HG02571 (cell line): ENCODE results near the gene SI.
"Not testable (repeated sequence)": the region's sequence is repeated elsewhere in the genome, so short reads cannot be mapped to it uniquely, and the experiment has no call there.

ENCODE experiments used
- ATAC-seq: cut with Tn5 transposase; IDR thresholded peaks from one replicate; pipeline ENCODE4 v1.9.1; 2021; ENCODE audit warnings: mild to moderate bottlenecking, moderate library complexity; ENCODE audit not compliant: unreplicated experiment

SI gene

DNA sequence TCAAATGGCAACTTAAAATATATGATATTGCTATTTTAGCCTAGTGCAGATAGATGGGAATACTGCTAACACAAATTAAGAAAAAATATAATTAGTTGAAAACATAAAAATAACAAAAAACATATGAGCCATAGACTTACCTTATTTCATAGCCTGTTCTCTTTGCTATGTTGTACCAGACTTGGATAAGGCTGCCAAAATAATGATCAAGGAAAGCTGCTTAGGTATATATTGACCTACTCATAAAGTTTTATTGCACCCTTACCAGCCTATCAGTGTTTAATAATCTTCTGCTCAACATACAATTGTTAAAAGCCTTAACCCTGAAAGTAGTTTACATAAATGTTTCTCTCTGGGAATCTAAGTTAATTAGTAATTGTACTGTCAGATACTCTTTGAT is at the start of gene SI:
SI (minus strand) TSS at position 204 of the 400 bp plus-strand sequence. CDS start 2,484 bp downstream, outside the sequence.
- ATAC-seq = no peak

- ATAC-seq = no peak
Observed at GRCh38 chr3:165125836-165126235, 47.5 kb upstream of the SI start.

GRCh38 chr3:165111401-165111800 is 33.1 kb upstream of the SI start:
- no peak for ATAC-seq

GRCh38 chr3:165103616-165104015 is 25.3 kb upstream of the SI start:
- ATAC-seq = no peak

DNA sequence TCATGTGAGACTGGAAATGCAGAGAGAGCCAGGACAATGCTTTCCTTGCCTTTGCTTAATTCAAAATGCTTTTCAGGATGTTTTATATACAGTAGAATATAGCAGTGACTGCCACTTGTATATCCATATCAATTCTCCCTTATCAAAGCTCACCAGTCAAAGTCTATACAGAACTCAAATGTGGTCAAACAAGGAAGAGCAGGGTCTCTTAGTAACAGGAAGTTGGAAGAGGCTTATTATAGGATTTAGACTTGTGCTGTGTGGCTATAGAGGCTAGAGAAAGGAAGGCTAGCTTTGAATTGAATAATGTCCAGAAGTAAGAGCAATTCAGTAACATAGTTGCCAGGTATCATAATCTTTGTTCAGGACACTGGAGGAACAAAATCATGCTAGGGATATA is 4.4 kb upstream of the SI start:
- no peak for ATAC-seq

DNA sequence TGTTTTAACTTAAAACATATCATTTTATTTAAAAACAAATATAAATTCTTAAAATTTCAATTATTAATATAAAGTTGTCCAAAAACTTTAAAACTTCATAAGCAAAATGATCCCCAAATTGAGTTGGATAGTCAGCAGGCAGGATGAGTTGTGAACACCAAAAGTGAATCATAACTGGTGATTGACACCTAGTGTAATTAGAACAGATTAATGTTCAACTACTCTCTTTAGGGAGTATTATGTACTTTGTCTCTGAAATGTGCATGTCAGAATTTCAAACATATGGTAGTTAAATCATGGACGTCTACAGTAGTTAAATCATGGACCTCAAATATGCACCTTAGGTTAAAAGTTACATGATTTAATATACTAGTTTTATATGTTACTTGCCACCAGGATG is 2.9 kb upstream of the SI start:
- ATAC-seq = no peak

- no peak for ATAC-seq
Observed at GRCh38 chr3:165075695-165076094, 2.6 kb downstream of the SI start.

DNA sequence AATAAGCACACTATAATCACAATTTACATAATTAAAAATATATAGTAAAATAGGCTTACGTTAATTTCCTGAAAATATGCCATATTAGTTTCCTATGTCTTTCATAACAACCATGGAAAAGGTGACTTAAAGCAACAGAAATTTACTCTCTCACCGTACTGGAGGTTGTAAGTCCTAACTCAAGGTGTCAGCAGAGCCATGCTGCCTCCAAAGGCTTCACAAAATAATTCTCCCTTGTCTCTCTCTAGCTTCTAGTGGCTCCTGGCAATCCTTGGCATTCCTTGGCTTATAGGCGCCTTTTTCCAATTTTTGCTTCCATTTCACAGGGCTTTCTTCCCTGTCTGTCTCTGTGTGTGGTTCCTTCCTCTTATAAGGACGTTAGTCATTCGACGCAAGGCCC is 7.6 kb downstream of the SI start:
- no peak for ATAC-seq

GRCh38 chr3:165056510-165056909 is 21.8 kb downstream of the SI start:
- no peak for ATAC-seq

DNA sequence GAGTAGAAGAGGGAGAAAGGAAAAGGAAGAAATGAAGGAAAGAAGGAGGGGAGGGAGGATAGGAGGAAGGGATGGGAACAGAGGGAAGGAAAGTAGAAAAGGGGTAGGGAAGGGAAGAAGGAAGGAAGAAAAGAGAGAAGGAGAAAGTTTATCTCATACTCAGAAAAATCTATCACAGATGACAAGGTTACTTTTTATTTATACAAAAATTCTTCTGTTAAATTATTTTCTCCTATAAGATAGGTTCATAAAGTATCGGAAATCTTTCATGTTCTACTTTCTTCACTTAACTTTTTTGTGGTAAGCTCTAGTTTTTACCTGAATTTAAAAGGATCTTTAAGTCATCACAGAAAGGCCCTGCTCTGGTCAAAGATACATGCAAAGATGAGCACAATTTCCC is 38.1 kb downstream of the SI start:
- no peak for ATAC-seq

GRCh38 chr3:165011557-165011956 is 66.7 kb downstream of the SI start:
- no peak for ATAC-seq

GRCh38 chr3:164984947-164985346 is 93.3 kb downstream of the SI start:
- ATAC-seq = no peak

DNA sequence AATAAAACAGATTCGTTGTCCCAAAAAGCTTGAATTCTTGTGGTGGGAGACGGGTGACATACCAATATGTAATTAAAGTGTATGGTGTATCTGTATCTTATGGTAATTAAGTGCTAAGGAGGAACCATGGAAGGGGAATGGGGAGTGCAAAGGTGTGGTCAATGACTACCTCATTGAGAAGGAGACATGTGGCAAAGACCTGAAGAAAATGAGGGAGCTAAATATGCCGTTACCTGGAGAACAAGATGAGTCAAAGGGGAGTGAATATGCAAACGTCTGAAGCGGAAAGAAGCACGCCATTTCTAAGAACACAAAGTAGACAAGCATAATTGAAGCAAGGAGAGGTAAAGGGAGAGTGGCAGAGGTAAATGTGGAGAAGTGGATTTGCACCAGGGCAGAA is 115.7 kb downstream of the SI start:
- ATAC-seq = no peak

DNA sequence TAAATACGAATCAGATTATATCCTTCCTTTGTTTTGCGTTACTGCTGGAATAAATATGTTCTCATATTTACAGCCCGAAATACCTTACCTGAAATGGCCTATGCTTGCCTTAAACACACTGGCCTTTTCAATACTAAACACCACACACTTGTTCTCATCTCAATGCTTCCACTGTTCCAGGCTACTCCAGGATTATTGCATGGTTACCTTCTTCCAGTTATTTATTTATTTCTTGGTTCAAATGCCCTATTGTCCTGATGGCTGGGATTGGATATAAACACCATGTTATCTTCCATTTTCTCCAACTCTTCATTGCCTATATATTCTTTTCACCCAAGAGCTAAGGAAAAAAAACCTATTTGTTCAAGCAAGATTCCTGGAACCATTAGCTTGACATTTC is 125.3 kb downstream of the SI start:
- ATAC-seq = no peak

DNA sequence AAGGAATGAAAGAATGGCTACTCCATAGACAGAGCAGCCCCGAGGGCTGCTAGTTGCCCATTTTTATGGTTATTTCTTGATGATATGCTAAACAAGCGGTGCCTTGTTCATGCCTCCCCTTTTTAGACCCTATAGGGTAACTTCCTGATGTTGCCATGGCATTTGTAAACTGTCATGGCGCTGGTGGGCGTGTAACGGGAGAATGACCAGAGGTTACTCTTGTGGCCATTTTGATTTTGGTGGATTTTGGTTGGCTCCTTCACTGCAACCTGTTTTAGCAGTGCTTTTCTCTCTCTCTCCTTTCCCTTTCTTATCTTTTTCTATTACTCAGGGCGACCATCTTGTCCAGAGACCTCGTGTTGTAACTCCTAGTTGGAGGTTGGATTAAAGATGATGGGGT is 126.9 kb downstream of the SI start:
- not testable (repeated sequence) for ATAC-seq

- no peak for ATAC-seq
Observed at GRCh38 chr3:164940745-164941144, 137.6 kb downstream of the SI start.

DNA sequence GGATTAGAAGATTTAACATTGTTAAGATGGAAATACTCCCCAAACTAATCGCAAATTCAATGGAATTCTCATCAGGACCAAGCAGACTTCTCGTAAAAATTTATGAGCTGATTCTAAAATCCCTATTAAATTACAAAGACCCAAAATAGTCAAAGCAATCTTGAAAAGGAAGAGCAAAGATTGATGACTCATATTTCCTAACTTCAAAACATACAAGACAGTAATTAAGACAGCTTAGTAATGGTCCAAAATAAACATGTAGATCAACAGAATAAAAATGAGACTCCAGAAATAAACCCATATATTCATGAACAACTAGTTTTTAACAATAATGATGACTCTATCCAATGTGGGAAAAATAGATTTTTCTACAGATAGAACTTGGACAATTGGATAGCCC is 148.7 kb downstream of the SI start:
- no peak for ATAC-seq
